Rectal smooth muscle tissue (tissue), 1 donor: ENCODE results near the gene RPS6KC1.
"Not testable (repeated sequence)": the region's sequence is repeated elsewhere in the genome, so short reads cannot be mapped to it uniquely, and the experiment has no call there.

ENCODE experiments used
- H3K27ac ChIP-seq: one replicate; pipeline ENCODE4 v1.7.0; 2013; ENCODE audit warnings: low read depth, low read length, inconsistent platforms
- H3K27me3 ChIP-seq: one replicate; pipeline ENCODE4 v1.7.0; 2013; ENCODE audit warnings: low read length; ENCODE audit not compliant: control insufficient read depth, insufficient read depth
- H3K36me3 ChIP-seq: one replicate; pipeline ENCODE4 v1.7.0; 2013; ENCODE audit warnings: low read length; ENCODE audit not compliant: control insufficient read depth, insufficient read depth
- H3K4me1 ChIP-seq: one replicate; pipeline ENCODE4 v1.7.0; 2013; ENCODE audit warnings: low read length; ENCODE audit not compliant: control insufficient read depth, insufficient read depth
- H3K4me3 ChIP-seq: one replicate; pipeline ENCODE4 v1.7.0; 2013; ENCODE audit warnings: low read length
- H3K9ac ChIP-seq: one replicate; pipeline ENCODE4 v1.7.0; 2013; ENCODE audit warnings: low read length

Gene RPS6KC1

GRCh38 chr1:213041443-213041842 lies 9.6 kb upstream of the RPS6KC1 start:
- H3K9ac ChIP-seq = no peak overlapping the region
- no peaks in the 10 kb centered on the region for H3K4me1 ChIP-seq
- no peaks in the 10 kb centered on the region for H3K36me3 ChIP-seq
- no peak overlapping the region for H3K4me3 ChIP-seq
- no peaks in the 10 kb centered on the region for H3K27me3 ChIP-seq
- no peak overlapping the region for H3K27ac ChIP-seq

- H3K27ac ChIP-seq, H3K36me3 ChIP-seq, H3K27me3 ChIP-seq, H3K4me3 ChIP-seq, H3K4me1 ChIP-seq, H3K9ac ChIP-seq: not testable (repeated sequence)
Measured at GRCh38 chr1:213045321-213046226, 5.5 kb upstream of the RPS6KC1 start.

- Histone ChIP-seq H3K27me3 (peaks cover 4% of the 10 kb centered on the region), H3K36me3 (no peaks in the 10 kb centered on the region), H3K27ac (no peak overlapping the region), H3K9ac (no peak overlapping the region), H3K4me3 (no peak overlapping the region), H3K4me1 (peaks cover 8% of the 10 kb centered on the region)
Measured at GRCh38 chr1:213049232-213049631, 1.8 kb upstream of the RPS6KC1 start.

GRCh38 chr1:213050745-213051126 lies 305 bp upstream of the RPS6KC1 start:
- Histone ChIP-seq H3K27me3 (peaks cover 4% of the 10 kb centered on the region), H3K4me3 (peak overlapping the region; percentile 95), H3K27ac (peak overlapping the region; percentile 83), H3K36me3 (no peaks in the 10 kb centered on the region), H3K9ac (no peak overlapping the region), H3K4me1 (peaks cover 8% of the 10 kb centered on the region)

GRCh38 chr1:213051881-213052202 lies 801 bp downstream of the RPS6KC1 start:
- Histone ChIP-seq H3K4me1 (peaks cover 8% of the 10 kb centered on the region), H3K27ac (no peak overlapping the region), H3K9ac (peak overlapping the region; percentile 68), H3K27me3 (peaks cover 4% of the 10 kb centered on the region), H3K4me3 (peak overlapping the region; percentile 95), H3K36me3 (no peaks in the 10 kb centered on the region)

GRCh38 chr1:213053455-213053854 lies 2.4 kb downstream of the RPS6KC1 start:
- Histone ChIP-seq H3K4me3 (no peak overlapping the region), H3K27me3 (peaks cover 4% of the 10 kb centered on the region), H3K4me1 (peaks cover 8% of the 10 kb centered on the region), H3K27ac (no peak overlapping the region), H3K36me3 (no peaks in the 10 kb centered on the region), H3K9ac (no peak overlapping the region)

GRCh38 chr1:213054142-213054541 lies 3.1 kb downstream of the RPS6KC1 start:
- H3K4me1 ChIP-seq = peaks cover 8% of the 10 kb centered on the region
- peaks cover 4% of the 10 kb centered on the region for H3K27me3 ChIP-seq
- no peak overlapping the region for H3K4me3 ChIP-seq
- H3K9ac ChIP-seq = no peak overlapping the region
- no peak overlapping the region for H3K27ac ChIP-seq
- no peaks in the 10 kb centered on the region for H3K36me3 ChIP-seq

GRCh38 chr1:213054733-213055591 lies 3.9 kb downstream of the RPS6KC1 start:
- Histone ChIP-seq H3K36me3 (no peaks in the 10 kb centered on the region), H3K4me1 (peaks cover 8% of the 10 kb centered on the region), H3K4me3 (no peak overlapping the region), H3K27me3 (no peaks in the 10 kb centered on the region), H3K9ac (no peak overlapping the region), H3K27ac (no peak overlapping the region)

- Histone ChIP-seq H3K4me1 (peaks cover 4% of the 10 kb centered on the region), H3K4me3 (no peak overlapping the region), H3K27me3 (no peaks in the 10 kb centered on the region), H3K27ac (no peak overlapping the region), H3K36me3 (no peaks in the 10 kb centered on the region), H3K9ac (no peak overlapping the region)
Measured at GRCh38 chr1:213055767-213056166, 4.7 kb downstream of the RPS6KC1 start.

- H3K36me3 ChIP-seq = no peaks in the 10 kb centered on the region
- H3K4me1 ChIP-seq = no peaks in the 10 kb centered on the region
- no peak overlapping the region for H3K27ac ChIP-seq
- H3K4me3 ChIP-seq = no peak overlapping the region
- no peak overlapping the region for H3K9ac ChIP-seq
- no peaks in the 10 kb centered on the region for H3K27me3 ChIP-seq
Measured at GRCh38 chr1:213057264-213058059, 6.4 kb downstream of the RPS6KC1 start.

- Histone ChIP-seq H3K27ac (no peak overlapping the region), H3K4me3 (no peak overlapping the region), H3K4me1 (no peaks in the 10 kb centered on the region), H3K27me3 (no peaks in the 10 kb centered on the region), H3K9ac (no peak overlapping the region), H3K36me3 (no peaks in the 10 kb centered on the region)
Measured at GRCh38 chr1:213060836-213061235, 9.8 kb downstream of the RPS6KC1 start.

- Histone ChIP-seq H3K27ac (no peak overlapping the region), H3K4me3 (no peak overlapping the region), H3K27me3 (no peaks in the 10 kb centered on the region), H3K4me1 (no peaks in the 10 kb centered on the region), H3K9ac (no peak overlapping the region), H3K36me3 (no peaks in the 10 kb centered on the region)
Measured at GRCh38 chr1:213061263-213061662, 10.2 kb downstream of the RPS6KC1 start.
